PC-9 (cell line): Measurements from ENCODE around the gene RNU5B-1.
A peak's percentile ranks its signal among the peaks of the same experiment; 100 is the strongest.

Source experiments
- EZH2 ChIP-seq: fragments of 200-600 bp; sonication (generic); IDR thresholded peaks from 2 replicates; pipeline ENCODE4 v1.8.0; 2017; ENCODE audit warnings: antibody characterized with exemption, low read depth
- TF ChIP-seq, protein P1 (sequence below): fragments of 200-600 bp; sonication (generic); conservative IDR thresholded peaks from 2 replicates; pipeline ENCODE4 v1.6.1; 2017; ENCODE audit warnings: mixed run types, antibody characterized with exemption, mild to moderate bottlenecking, moderate library complexity

DNA sequence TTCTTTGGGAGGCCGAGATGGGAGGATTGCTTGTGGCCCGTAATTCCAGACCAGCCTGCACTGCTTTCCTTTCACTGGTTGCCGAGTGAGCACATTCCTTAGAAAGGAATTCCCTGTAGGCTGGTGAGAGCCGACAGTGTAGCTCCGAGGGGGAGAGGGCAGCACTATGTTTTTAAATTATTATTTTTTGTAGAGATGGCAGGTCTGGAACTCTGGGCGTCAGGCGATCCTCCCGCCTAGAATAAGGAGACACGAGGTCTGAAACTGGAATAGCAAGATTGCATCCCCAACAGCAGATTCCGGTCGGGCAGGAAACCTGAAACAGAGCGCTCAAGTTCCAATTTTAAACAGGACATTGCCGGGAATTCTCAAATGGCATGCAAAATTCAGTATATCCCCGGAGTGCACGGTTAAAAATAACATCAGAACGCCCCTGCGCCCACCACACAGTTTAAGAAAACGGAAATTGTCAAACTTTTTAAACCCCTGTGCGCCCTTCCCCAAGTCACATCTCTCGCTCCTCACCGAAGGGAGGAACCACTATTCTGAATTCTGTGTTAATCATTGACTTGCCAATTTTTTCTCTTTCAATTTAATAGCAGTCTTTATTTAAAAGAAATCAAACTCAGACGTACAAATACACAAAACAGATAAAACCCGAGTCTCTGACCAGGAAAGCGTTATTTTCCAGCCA lies 643 bp upstream of the RNU5B-1 start:
- no peak for TF ChIP-seq EZH2
- TF ChIP-seq, protein P1, sequence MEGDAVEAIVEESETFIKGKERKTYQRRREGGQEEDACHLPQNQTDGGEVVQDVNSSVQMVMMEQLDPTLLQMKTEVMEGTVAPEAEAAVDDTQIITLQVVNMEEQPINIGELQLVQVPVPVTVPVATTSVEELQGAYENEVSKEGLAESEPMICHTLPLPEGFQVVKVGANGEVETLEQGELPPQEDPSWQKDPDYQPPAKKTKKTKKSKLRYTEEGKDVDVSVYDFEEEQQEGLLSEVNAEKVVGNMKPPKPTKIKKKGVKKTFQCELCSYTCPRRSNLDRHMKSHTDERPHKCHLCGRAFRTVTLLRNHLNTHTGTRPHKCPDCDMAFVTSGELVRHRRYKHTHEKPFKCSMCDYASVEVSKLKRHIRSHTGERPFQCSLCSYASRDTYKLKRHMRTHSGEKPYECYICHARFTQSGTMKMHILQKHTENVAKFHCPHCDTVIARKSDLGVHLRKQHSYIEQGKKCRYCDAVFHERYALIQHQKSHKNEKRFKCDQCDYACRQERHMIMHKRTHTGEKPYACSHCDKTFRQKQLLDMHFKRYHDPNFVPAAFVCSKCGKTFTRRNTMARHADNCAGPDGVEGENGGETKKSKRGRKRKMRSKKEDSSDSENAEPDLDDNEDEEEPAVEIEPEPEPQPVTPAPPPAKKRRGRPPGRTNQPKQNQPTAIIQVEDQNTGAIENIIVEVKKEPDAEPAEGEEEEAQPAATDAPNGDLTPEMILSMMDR: peak; percentile 88
